T1000 (cell line): ENCODE data around the gene KIAA1671.

Source experiments
- DNase-seq: peaks from one replicate; lab custom pipeline; 2025; ENCODE audit warnings: mixed read lengths; lab: John Stamatoyannopoulos, UW

KIAA1671 gene

DNA sequence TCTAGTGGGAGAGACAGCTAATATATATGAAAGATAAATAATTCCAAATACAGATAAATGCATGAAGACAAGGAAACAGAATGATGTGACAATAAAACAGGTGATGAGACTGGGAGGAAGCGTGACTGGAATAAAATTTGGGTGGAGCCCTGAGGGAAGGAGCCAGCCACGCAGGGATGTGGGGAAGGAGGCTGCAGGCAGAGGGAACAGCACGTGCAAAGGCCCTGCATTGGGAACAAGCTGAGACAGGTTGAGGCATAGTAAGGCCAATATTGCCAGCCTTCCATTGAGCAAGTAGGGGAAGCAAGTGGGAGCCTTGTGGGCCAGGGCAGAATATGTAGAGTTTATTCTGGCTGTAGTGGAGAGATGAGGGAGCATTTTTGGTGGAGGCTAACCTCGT, 139.6 kb downstream of the KIAA1671 start:
- DNase-seq, result no peak

DNA sequence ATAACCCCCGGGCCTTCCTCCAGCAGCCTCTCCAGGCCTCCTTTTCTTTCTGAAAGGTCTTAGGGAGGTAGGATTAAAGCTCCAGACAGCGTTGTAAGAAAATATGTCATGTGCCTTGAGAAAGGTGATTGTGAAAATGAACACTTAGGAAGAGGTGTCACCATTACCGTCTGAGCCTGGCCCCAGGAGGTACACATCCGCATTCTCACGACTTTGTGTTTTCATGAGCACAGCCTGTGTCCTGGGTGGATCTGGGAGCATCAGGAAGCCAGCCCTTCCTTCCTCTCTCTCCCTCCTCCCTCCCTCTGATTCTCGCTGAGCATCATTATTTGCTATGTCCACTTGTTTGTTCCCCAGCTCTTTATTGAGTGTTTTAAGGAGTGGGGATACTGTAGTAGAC, 142.1 kb downstream of the KIAA1671 start:
- no peak for DNase-seq

DNA sequence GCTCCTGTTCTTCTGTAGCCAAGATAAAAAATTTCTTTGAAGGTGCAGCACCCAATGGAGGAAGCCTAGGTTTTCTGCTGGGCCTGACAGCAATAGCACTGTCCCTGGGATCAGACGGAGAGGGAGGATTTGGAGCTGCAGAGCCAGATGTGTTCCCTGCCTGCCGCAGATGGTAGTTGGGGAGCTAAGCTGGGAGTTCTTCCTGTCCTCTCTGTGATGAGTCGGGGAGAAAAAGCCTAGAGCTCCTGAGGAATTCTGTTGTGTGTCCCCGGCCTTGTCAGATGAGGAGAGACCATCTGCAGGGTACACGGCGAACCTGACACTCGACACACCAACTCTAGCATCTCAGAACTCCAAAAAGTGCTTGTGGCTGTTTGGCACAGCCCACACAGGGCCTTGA, 143.4 kb downstream of the KIAA1671 start:
- DNase-seq, result no peak

DNA sequence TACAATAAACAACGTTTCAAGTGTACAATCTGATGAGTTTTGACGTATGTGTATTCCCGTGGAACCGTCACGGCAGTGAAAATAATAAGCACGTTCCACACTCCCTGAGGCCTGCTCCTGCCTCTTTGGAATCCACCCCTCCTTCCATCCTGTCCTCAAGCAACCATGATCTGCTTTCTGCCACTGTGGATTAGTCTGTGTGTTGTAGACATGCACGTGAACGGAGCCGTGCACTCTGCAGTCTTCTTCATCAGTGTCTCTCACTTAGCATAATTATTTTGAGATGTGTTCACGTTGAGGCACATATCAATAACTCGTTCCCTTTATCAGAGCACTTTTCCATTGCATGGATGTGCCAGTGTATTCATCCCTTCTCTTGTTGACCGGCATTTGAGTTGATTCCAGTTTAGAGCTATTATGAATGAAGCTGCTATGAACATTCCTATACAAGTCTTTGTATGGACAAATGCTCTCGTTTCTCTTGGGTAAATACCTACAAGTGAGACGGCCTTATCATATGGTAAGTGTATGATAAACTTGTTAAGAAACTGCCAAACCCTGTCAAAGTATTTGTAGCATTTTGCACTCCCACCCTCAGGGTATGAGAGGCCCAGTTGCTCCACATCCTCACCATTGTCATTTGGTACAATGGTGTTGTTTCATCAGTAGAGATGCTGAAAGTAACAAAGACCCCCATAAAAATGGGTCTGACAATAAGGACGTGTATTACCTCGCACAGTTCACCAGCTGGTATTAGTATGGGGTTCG, 144.3 kb downstream of the KIAA1671 start:
- DNase-seq, result no peak

DNA sequence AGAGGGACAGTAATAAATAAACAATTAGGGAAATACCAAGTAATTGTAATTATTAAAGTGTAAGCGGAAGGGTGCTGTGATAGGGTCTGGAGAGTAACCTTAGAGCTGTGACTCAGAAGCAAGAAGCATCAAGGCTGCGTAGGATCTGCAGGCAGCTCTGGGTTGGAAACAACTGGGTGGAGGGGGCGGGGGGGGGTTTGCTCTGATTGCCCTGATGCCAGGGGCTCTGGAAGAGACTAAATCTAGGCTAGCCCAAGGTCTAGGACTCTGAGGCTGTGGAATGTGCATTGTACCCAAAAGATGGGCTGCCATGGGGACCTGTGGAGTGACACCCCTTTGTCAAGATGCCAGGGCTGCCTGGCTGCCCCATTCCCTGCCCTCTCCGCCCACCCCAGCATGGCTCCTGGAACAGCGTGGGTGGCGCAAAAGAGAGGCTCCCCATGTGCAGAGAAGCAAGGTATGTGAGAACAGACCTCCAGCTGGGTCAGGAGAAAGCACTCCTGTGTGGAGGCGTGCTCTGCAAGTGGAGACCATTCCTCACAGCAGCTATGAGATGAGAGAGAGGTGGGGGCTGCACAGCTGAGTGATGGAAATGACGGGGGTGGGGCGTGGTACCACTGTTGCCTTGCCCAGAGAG, 146.0 kb downstream of the KIAA1671 start:
- no peak for DNase-seq

DNA sequence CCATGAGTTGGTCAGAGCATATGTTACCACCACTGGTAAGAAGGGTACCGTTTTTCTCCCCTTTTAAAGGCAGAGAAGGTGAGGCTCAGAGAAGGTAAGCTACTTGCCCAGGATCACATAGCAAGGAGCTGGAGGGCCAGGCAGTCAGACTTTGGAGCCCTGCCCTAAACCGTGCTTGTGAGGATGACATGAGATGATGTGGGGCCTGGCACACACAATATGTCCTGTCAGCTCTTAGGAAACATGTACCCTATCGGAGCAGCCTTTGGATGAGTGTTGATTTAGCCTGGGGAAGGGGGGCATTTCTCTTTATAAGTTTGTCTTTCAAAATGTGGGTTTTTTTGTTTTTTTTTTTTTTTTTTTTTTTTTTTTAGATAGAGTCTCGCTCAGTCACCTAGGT, 146.7 kb downstream of the KIAA1671 start:
- DNase-seq, result no peak

DNA sequence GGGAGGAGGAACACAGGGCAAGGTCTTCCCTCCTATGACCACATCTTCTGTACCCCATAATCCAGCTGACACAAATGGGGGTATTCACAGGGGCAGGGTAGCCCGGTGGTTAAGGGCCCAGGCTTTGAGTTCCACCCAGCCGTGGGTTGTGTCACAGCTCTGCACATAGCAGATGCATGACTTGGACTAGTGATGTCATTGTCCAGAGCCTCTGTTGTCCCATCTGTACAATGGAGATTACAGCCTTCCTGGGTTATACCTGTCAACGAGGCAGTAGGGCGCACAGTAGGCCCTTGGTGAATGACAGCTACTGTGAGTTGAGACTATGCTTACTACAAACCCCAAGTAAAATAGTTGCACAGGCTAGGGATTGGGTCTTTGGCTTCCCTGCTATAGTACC, 147.9 kb downstream of the KIAA1671 start:
- DNase-seq, result no peak

DNA sequence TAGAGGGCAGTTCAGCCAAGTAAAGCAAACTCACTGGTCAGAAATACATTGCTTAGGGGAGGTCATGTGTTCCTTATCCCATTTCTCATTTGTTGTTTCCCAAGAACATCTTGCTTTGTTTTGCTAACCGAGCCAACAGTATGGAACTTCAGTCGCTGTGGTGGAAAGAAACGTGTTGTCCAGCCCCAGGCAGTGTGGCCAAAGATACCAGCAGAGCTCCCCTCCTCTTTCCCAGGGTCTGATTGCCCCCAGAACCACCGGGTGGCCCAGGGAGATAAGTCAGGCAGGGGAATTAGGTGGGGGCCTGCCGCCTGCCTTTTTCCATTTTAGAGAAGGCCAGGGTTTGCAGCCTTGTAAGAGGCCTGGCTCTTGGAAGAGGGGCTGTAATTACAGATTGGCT, 148.4 kb downstream of the KIAA1671 start:
- DNase-seq, result no peak

DNA sequence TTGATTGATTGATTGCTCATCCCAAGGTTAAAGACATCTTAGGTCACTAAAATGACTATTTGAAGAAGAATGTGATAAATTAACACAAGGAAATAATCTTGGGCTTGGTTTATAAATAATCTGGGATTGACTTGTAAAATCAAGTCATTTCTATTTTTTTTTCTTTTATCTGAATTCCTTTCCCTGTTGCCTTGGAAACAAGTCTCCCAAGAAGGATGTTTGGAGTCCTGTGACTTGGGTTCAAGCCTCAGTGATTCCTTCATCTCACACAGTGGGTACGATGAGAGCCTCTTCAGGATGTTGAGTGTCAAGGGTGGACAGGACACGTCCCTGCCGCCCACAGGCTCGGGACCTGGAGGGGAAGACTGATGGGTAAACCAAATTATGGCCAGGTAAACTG, 149.0 kb downstream of the KIAA1671 start:
- DNase-seq, result no peak

DNA sequence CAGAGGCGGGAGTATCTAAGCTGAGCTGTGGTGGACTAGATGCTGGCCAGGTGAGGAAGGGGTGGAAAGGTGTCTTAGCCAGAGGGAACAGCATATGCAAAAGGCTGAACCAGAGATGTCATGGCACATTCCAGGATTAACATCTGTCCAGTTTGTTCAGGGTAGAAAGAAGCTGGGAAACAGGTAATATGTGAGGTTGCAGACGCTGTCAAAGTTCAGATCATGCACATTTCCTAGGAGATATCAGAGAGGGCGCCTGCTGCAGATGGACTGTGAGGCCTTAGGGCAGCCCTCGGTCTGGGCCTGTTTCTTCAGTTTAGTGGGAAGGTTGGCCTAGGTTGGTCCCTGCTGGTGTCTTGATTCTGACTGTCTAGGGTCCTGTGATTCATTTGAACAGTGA, 149.5 kb downstream of the KIAA1671 start:
- no peak for DNase-seq

DNA sequence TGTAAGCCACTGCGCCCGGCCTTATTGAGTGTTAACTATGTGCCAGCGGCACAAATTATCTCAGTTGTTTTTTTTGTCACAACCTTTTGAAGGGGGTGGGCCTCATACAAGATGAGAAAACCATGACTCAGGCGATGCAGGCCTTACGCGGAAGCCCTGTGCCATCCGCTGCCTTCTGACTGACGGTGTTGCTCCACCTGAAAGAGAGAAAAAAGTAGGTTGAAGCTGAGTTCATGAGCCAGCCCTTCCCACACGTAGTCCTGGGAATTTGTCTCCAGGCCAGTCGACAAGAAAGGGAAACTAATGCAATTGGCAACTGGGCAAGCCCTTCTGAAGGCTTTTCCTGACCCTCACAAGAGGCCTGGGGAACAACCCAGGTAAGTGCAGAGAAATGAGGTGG, 150.2 kb downstream of the KIAA1671 start:
- DNase-seq, result no peak

DNA sequence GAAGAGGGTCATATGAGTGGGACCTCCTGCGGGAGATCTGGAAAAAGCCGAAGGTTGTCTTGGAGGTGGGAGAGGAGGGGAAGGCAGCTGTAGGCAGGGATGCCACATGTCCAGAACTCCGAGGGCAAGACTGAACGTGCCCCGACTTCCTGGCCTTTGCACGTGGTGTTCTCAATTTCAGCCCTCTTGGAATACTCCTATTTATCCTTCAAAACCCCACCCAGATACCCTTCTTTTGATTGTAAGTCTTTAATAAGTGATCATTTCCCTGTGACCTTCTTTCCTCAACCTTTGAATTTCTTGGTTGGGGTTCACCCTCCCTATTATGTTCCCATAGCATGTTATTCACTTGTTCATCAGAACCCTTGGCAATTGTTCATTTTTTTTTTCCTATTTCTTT, 151.9 kb downstream of the KIAA1671 start:
- DNase-seq, result no peak

DNA sequence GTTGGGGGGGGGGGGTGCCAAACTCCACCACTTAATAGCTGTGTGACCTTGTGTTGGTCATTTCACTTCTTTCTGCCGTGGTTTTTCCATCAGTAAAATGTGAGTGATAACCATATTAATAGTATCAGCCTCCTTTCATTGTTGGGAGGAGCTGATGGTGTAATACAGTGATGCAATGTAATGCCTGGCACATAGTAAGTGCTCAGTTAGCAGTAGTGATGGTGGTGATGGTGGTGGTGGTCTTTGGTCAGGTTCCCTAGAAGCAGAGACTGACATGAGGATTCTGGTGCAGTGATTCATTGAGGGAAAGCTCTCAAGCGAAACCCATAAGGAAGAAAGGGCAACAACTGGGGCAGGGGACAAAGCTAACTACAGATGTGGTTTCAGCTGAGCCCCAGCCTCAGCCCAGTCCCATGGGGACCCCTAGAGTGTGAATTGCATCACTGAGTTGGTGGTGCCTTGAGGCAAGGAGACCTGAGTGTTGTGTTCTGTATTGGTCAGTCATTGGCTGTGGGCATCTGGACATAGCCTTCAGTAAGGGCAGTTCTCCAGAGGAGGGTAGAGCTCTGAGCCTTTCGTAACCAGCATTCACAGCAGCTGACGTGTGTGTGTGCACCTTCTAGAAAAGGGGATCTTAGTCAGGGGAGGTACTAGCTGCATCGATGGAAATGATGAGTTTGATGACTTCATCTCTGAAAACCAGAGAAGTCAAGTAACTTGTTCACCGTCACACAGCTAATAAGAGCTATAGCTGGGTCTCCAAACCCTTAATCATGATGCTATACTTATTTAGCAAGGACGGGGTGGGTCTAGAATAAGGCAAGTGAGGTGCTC, 153.5 kb downstream of the KIAA1671 start:
- DNase-seq, result no peak

DNA sequence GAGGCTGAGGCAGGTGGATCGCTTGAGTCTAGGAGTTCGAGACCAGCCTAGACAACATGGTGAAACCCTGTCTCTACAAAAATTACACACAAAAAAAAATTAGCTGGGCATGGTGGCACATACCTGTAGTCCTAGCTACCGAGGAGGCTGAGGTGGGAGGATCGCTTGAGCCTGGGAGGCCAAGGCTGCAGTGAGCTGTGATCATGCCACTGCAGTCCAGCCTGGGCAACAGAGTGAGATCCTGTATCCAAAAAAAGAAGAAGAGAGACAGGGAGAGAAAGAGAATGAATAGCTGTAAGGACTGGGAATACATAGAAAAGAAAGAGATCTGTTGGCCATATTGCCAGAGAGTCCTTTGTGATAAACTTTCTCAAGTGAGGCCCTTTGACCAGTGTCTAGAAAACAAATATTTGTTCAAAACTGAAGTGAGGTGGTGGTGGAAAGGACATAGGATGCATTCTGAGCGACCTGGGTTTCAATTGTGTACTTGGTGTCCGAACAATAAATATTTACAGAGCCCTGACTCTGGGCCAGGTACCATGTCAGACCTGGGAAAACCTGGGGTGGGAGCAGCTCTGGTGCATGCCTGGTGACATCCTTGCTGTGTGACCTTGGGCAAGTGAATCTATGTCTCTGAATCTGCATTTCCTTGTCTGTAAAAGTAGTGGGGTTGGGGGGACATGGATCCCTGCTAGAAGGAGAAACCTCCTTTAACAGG, 157.5 kb downstream of the KIAA1671 start:
- no peak for DNase-seq

DNA sequence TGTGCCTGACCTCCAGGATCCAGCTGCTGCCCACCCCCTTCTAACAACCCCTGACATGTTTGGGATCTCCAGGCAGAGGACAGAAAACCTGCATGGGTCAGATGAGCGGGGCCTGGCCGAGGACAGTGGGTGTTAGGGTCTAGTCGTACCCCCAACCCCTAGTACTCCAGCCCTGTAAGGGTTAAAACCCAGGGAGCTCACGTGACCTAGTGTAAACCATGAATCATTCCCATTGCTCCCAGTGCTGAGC, 158.0 kb downstream of the KIAA1671 start:
- no peak for DNase-seq

DNA sequence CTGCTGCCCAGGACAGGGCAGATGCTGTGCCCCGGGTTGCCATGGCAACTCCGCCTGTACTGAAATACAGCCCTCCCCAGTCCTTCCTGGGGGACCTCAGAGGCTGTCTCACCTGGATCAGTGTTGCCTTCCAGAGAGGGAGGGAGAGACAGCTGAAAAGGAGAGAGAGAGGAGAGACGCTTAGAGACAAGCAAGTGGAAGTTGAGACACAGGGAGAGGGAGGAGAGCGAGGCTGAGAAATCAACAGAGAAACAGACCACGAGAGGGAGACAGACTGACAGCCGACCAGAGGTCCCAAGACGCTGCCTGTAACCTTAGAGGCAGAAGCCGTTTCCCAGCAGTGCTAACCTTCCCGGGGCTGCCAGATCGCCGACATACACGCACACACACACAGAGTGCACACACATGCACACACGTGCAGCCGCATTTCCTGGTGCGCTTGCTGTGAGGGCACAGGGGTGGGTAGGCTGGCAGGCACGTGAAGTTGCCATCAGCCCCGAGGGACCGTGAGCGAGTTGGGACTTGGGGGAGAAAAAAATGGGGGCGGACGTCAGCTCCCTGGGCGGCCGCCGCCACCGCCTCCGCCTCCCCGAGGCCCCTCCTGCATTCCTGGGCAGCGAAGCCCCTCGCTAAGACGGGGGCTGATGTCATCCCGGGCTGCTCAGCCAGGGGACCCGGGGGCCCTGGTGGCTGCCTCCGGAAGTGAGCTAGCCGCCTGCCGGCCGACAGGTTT, 158.5 kb downstream of the KIAA1671 start:
- peak; percentile 57 for DNase-seq

DNA sequence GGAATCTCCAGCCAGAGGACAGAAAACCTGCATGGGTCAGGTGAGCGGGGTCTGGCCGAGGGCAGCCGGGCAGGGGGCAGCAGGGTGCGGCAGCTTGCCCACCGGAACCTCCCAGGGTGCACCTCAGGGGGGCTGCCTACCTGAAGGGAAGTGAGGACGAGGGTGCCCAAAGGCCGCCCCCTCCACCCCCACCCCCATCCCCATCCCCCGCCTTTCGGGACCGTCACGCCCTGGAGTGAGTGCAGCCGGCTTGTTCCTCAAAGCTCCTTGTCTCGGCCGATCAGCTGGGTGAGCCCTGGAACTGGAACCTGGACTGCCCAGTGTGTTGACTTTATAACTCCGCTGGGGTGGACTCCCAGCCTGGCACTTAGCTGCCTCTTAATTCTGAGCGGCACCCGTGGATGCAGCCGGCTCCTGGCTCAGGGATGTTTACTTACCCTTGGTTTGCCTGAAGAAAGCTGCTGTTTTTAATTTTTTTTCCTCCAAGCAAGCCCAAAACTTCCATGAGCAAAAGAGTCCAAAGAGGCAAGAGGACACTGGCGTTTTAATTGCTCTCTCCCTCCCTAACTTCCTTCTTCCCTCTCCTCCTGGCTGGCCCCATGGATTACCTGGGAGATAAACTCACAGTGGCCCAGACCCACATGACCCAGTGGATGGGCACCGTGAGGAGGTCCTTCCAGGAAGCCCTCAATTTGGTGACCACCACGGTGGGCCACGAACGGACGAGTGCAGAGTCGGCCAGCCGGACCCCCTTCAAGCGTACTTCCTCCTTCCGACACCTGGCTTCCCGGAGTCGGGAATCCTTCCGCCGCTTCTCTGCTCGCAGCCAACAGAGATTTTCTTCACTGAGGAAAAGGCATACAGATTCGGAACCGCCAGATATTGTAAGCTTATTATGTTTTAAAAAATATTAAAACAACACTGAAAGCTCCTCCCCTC, 159.3 kb downstream of the KIAA1671 start:
- DNase-seq, result no peak

DNA sequence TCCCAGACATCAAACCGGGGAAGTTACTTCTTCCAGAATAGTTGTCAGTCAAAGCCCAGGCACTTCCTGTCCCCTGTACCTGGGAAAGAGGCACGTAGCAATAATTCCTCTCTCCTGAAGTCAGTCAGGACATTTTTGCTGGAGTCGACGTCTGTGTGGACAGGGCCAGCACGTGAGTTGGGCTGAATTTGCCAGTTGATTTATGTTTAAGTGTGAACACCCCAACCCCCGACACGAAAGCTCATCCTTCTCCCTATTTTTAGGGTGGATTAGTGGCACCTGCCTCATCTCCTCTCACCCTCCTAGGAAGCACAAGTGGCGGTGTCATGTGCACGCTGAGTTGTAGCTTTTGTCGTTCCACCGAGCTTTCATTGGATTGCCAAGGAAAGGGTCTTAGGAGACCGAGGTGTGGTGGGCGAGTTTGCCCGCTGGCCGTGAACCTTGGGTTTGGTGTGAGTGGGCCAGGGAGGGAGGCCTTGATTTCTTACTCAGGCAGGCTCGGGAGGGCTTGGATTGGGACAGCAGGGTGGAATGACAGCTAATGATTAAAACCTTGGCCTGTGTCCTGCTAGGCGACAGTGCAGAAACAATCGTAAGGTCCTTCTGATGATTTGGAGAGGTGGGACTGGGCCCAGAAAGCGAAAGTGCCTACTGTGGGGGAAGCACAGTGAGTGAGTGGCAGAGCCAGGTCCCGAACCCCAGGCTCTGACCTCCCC, 160.2 kb downstream of the KIAA1671 start:
- no peak for DNase-seq

DNA sequence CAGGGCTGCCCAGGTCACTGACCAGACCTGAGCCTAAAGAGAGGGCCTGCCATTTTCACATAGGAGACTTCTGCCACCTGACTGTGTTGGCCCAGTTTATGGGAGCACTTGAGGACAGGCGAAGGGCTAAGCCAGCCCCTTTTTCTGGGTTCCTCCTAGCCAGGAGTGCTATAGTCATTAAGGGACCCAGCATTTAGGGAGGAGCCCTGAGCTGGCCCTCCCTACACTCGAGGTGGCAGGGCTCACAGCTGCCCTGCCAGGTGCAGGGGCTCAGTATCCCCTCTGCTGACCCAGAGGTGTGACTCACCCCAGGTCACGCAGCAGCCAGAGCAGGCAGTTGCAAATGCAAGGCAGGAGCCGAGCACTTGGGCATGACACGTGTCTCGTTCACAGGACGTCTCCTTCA, 160.8 kb downstream of the KIAA1671 start:
- no peak for DNase-seq
